ENCODE data around the gene DNAJC27. TPM values are rescaled to one million over a fixed set of nuclear protein-coding genes. Genes with fewer than 3 reads are reported as not detected.

Gene DNAJC27
- total and polyA plus RNA-seq, 2 donors (not counting 1 experiment from before 2014, with no cell fraction given), result 6.0 to 16.6 TPM

DNA sequence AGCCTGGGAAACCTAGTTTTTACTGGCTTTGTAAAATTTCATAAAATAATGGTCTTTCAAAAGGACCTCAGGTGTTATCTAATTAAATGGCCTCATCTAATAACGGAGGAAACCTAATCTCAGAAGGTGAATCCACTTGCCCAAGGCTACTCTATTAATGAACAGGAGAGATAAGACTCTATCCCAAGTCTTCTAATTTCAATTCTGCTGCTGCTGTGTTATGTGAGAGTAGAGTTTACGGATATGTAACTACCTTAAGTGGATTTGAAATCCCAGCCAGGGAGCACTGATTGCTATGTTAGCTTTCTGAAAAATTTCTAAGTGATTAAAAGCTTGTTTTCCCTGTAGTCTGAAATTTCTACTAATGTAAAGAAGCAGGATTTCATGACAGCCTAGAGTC is 34.5 kb downstream of the DNAJC27 start:
- POLR2A ChIA-PET, result no interaction called here
- H3K27me3 Mint-ChIP-seq, result no peaks in the 10 kb centered on the region

DNA sequence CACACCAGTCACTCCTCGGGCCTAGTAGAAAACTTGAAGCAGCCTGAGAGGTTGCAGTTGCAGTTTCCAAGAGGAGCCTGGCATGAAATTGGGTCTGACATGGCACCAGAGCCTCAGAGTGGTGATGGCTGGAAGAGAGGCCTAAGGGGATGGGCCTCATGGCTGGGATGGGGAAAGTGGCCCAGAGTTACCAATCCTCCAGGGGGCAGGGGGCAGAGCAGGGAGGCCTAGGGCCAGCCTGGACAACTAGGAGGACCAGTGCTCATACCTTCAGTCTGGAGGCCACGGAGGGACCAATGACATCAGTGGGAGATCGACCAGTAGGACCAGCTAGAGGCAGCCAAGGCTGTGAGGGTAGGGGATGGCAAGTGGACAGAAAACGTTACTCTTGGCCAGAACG is 36.6 kb downstream of the DNAJC27 start:
- no peak overlapping the region for H2AFZ ChIP-seq (ENCODE audit: insufficient read depth, low read depth, low read length, poor library complexity, severe bottlenecking)

More for the DNA sequence above, 34.5 kb downstream of the DNAJC27 start:
- no peaks in the 10 kb centered on the region for H4K20me1 ChIP-seq (ENCODE audit: control insufficient read depth, insufficient read depth, low read length, poor library complexity, severe bottlenecking)
- H3K27ac ChIP-seq (ENCODE audit: low read length in 2 of 2), result no peak overlapping the region
- H3K9me3 ChIP-seq (ENCODE audit: control extremely low read depth in 1 of 3, control insufficient read depth in 2 of 3, insufficient read depth in 1 of 3, low read length in 2 of 3), result no peaks in the 10 kb centered on the region
- no peaks in the 10 kb centered on the region for H3K36me3 ChIP-seq (replicated peaks in 1 of 2; ENCODE audit: control extremely low read depth in 1 of 2, control insufficient read depth in 1 of 2, extremely low read depth in 1 of 2, insufficient read depth in 2 of 2, low read length in 1 of 2)
- TF ChIP-seq, protein P1, sequence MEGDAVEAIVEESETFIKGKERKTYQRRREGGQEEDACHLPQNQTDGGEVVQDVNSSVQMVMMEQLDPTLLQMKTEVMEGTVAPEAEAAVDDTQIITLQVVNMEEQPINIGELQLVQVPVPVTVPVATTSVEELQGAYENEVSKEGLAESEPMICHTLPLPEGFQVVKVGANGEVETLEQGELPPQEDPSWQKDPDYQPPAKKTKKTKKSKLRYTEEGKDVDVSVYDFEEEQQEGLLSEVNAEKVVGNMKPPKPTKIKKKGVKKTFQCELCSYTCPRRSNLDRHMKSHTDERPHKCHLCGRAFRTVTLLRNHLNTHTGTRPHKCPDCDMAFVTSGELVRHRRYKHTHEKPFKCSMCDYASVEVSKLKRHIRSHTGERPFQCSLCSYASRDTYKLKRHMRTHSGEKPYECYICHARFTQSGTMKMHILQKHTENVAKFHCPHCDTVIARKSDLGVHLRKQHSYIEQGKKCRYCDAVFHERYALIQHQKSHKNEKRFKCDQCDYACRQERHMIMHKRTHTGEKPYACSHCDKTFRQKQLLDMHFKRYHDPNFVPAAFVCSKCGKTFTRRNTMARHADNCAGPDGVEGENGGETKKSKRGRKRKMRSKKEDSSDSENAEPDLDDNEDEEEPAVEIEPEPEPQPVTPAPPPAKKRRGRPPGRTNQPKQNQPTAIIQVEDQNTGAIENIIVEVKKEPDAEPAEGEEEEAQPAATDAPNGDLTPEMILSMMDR (IDR thresholded peaks at IDR 0.05), result no peak
- no peak for TF ChIP-seq EZH2 (IDR thresholded peaks at IDR 0.05; ENCODE audit: borderline replicate concordance, insufficient read depth, low read depth, low read length, poor library complexity, severe bottlenecking)
- Mint-ChIP-seq H3K27ac (no peak overlapping the region), H3K9me3 (ENCODE audit: insufficient read depth) (no peaks in the 10 kb centered on the region), H3K4me3 (no peak overlapping the region), H3K4me1 (no peaks in the 10 kb centered on the region)
- H3K4me3 ChIP-seq (ENCODE audit: control extremely low read depth in 1 of 5, extremely low read depth in 1 of 5, insufficient read depth in 1 of 5, low read depth in 2 of 5, low read length in 4 of 5), result no peak overlapping the region
- H2AFZ ChIP-seq (ENCODE audit: insufficient read depth, low read depth, low read length, poor library complexity, severe bottlenecking), result no peak overlapping the region
- CTCF ChIA-PET, result no interaction called here
- H3K79me2 ChIP-seq (ENCODE audit: control insufficient read depth, insufficient read depth, low read length), result no peaks in the 10 kb centered on the region
- no CpG with 5 or more reads among the region's 2 CpGs for WGBS (ENCODE audit: insufficient coverage)
- H3K9ac ChIP-seq (ENCODE audit: low read length), result no peak overlapping the region
- H3K4me1 ChIP-seq (ENCODE audit: control insufficient read depth in 2 of 2, insufficient read depth in 2 of 2, low read length in 2 of 2), result no peaks in the 10 kb centered on the region
- no peaks in the 10 kb centered on the region for H3K27me3 ChIP-seq (replicated peaks in 1 of 4; ENCODE audit: control extremely low read depth in 1 of 4, control insufficient read depth in 3 of 4, insufficient read depth in 4 of 4, low read length in 3 of 4)
- ATAC-seq (ENCODE audit: low read depth), result no peak
- intact Hi-C loops (cut with micrococcal nuclease), result no loop called here
- H3K4me2 ChIP-seq (replicated peaks; ENCODE audit: low read depth, low read length, poor library complexity, severe bottlenecking), result no peak overlapping the region
- no peak for DNase-seq

More for the DNA sequence above, 36.6 kb downstream of the DNAJC27 start:
- DNase-seq (no peak), ATAC-seq (ENCODE audit: low read depth) (no peak)
- Histone ChIP-seq H3K79me2 (ENCODE audit: control insufficient read depth, insufficient read depth, low read length) (no peaks in the 10 kb centered on the region), H3K27ac (ENCODE audit: low read length in 2 of 2) (no peak overlapping the region), H3K9me3 (ENCODE audit: control extremely low read depth in 1 of 3, control insufficient read depth in 2 of 3, insufficient read depth in 1 of 3, low read length in 2 of 3) (no peaks in the 10 kb centered on the region), H3K4me1 (ENCODE audit: control insufficient read depth in 2 of 2, insufficient read depth in 2 of 2, low read length in 2 of 2) (peaks cover 0 to 5% of the 10 kb centered on the region in 2 donors), H3K27me3 (replicated peaks in 1 of 4; ENCODE audit: control extremely low read depth in 1 of 4, control insufficient read depth in 3 of 4, insufficient read depth in 4 of 4, low read length in 3 of 4) (no peaks in the 10 kb centered on the region), H3K4me3 (ENCODE audit: control extremely low read depth in 1 of 5, extremely low read depth in 1 of 5, insufficient read depth in 1 of 5, low read depth in 2 of 5, low read length in 4 of 5) (no peak overlapping the region), H3K9ac (ENCODE audit: low read length) (no peak overlapping the region), H3K4me2 (replicated peaks; ENCODE audit: low read depth, low read length, poor library complexity, severe bottlenecking) (no peak overlapping the region), H4K20me1 (ENCODE audit: control insufficient read depth, insufficient read depth, low read length, poor library complexity, severe bottlenecking) (no peaks in the 10 kb centered on the region), H3K36me3 (replicated peaks in 1 of 2; ENCODE audit: control extremely low read depth in 1 of 2, control insufficient read depth in 1 of 2, extremely low read depth in 1 of 2, insufficient read depth in 2 of 2, low read length in 1 of 2) (no peaks in the 10 kb centered on the region)
- CTCF ChIA-PET, result no interaction called here
- WGBS (ENCODE audit: insufficient coverage), result 86% methylated on average over 3 of the region's 5 CpGs
- Mint-ChIP-seq H3K27me3 (no peaks in the 10 kb centered on the region), H3K4me3 (no peak overlapping the region), H3K4me1 (peaks cover 5% of the 10 kb centered on the region), H3K27ac (no peak overlapping the region), H3K9me3 (ENCODE audit: insufficient read depth) (no peaks in the 10 kb centered on the region)
- TF ChIP-seq, protein P1 (IDR thresholded peaks at IDR 0.05), result no peak
- no peak for TF ChIP-seq EZH2 (IDR thresholded peaks at IDR 0.05; ENCODE audit: borderline replicate concordance, insufficient read depth, low read depth, low read length, poor library complexity, severe bottlenecking)
- intact Hi-C loops (cut with micrococcal nuclease), result no loop called here
- POLR2A ChIA-PET, result no interaction called here

Measured in B cell (primary cell).